ENCODE data around the gene ARAP3. TPM values are rescaled to one million over a fixed set of nuclear protein-coding genes. Genes with fewer than 3 reads are reported as not detected.

Gene ARAP3
- total and polyA plus RNA-seq, 9 of the 15 experiments (the other 6 are each of a cell fraction or from before 2014, with no cell fraction given): 0.83 to 25.7 (median 6.4) TPM

DNA sequence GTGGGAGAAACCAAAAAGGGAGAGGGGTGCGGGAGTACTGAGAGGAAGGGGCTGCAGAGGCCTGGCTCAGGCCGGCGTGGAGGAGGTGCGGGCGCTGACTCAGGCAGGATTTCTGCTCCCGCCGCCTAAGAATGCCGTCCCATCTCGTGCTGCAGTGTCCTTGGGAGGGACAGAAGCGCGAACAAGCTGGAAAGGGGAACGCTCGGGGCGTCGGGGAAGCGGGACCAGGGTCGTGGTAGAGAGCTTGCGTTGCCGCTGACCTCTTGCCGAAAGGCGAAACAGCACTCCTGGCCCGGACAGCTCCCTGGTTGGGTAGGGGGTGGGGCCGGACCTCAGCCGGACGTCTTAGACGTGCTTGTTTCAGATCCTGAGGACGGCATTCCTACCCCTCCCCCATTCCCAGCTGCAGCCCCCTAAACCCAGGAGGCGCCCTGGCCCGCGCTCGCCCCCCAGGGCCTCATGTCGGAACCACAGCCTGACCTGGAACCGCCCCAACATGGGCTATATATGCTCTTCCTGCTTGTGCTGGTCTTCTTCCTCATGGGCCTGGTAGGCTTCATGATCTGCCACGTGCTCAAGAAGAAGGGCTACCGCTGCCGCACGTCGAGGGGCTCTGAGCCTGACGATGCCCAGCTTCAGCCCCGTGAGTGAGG is 44.1 kb downstream of the ARAP3 start (continued):
- TF ChIP-seq ETS2 (tag; IDR thresholded peaks at IDR 0.05; ENCODE audit: borderline replicate concordance, poor library complexity, severe bottlenecking): no peak
- TF ChIP-seq NFYB (IDR thresholded peaks at IDR 0.05; ENCODE audit: extremely low read depth, insufficient read length): no peak
- TF ChIP-seq PHB2 (IDR thresholded peaks at IDR 0.05; ENCODE audit: low read depth): no peak
- no peak for TF ChIP-seq ZNF146 (CRISPR knock-in tag; IDR thresholded peaks at IDR 0.05; ENCODE audit: unreplicated experiment)
- no peak for TF ChIP-seq STAG1 (CRISPR knock-in tag; IDR thresholded peaks at IDR 0.05; ENCODE audit: borderline replicate concordance)
- TF ChIP-seq FOXP1 (CRISPR knock-in tag; IDR thresholded peaks at IDR 0.05): peak; percentile 62; the same call in 1 of the 2 replicates
- peak; percentile 53; the same call in 1 of the 2 replicates for TF ChIP-seq ETV1 (tag; conservative IDR thresholded peaks at IDR 0.05; ENCODE audit: low read depth)
- TF ChIP-seq, protein P1, sequence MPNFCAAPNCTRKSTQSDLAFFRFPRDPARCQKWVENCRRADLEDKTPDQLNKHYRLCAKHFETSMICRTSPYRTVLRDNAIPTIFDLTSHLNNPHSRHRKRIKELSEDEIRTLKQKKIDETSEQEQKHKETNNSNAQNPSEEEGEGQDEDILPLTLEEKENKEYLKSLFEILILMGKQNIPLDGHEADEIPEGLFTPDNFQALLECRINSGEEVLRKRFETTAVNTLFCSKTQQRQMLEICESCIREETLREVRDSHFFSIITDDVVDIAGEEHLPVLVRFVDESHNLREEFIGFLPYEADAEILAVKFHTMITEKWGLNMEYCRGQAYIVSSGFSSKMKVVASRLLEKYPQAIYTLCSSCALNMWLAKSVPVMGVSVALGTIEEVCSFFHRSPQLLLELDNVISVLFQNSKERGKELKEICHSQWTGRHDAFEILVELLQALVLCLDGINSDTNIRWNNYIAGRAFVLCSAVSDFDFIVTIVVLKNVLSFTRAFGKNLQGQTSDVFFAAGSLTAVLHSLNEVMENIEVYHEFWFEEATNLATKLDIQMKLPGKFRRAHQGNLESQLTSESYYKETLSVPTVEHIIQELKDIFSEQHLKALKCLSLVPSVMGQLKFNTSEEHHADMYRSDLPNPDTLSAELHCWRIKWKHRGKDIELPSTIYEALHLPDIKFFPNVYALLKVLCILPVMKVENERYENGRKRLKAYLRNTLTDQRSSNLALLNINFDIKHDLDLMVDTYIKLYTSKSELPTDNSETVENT (CRISPR knock-in tag; IDR thresholded peaks at IDR 0.05): 0 out of 2 replicates have a peak, but pooled peaks have one; percentile 59
- peak; percentile 54 for TF ChIP-seq GABPB1 (CRISPR knock-in tag; IDR thresholded peaks at IDR 0.05)
- TF ChIP-seq CXXC5 (CRISPR knock-in tag; IDR thresholded peaks at IDR 0.05): peak; percentile 68
- TF ChIP-seq, protein P2, sequence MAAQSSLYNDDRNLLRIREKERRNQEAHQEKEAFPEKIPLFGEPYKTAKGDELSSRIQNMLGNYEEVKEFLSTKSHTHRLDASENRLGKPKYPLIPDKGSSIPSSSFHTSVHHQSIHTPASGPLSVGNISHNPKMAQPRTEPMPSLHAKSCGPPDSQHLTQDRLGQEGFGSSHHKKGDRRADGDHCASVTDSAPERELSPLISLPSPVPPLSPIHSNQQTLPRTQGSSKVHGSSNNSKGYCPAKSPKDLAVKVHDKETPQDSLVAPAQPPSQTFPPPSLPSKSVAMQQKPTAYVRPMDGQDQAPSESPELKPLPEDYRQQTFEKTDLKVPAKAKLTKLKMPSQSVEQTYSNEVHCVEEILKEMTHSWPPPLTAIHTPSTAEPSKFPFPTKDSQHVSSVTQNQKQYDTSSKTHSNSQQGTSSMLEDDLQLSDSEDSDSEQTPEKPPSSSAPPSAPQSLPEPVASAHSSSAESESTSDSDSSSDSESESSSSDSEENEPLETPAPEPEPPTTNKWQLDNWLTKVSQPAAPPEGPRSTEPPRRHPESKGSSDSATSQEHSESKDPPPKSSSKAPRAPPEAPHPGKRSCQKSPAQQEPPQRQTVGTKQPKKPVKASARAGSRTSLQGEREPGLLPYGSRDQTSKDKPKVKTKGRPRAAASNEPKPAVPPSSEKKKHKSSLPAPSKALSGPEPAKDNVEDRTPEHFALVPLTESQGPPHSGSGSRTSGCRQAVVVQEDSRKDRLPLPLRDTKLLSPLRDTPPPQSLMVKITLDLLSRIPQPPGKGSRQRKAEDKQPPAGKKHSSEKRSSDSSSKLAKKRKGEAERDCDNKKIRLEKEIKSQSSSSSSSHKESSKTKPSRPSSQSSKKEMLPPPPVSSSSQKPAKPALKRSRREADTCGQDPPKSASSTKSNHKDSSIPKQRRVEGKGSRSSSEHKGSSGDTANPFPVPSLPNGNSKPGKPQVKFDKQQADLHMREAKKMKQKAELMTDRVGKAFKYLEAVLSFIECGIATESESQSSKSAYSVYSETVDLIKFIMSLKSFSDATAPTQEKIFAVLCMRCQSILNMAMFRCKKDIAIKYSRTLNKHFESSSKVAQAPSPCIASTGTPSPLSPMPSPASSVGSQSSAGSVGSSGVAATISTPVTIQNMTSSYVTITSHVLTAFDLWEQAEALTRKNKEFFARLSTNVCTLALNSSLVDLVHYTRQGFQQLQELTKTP (IDR thresholded peaks at IDR 0.05; ENCODE audit: low read depth in 1 of 2, partially characterized antibody in 2 of 2): peak in 1 of 2 experiments; percentile 74
- TF ChIP-seq, protein P3, sequence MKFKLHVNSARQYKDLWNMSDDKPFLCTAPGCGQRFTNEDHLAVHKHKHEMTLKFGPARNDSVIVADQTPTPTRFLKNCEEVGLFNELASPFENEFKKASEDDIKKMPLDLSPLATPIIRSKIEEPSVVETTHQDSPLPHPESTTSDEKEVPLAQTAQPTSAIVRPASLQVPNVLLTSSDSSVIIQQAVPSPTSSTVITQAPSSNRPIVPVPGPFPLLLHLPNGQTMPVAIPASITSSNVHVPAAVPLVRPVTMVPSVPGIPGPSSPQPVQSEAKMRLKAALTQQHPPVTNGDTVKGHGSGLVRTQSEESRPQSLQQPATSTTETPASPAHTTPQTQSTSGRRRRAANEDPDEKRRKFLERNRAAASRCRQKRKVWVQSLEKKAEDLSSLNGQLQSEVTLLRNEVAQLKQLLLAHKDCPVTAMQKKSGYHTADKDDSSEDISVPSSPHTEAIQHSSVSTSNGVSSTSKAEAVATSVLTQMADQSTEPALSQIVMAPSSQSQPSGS (CRISPR knock-in tag; IDR thresholded peaks at IDR 0.05): peak; percentile 76; the same call in 1 of the 2 replicates
- TF ChIP-seq, protein P4, sequence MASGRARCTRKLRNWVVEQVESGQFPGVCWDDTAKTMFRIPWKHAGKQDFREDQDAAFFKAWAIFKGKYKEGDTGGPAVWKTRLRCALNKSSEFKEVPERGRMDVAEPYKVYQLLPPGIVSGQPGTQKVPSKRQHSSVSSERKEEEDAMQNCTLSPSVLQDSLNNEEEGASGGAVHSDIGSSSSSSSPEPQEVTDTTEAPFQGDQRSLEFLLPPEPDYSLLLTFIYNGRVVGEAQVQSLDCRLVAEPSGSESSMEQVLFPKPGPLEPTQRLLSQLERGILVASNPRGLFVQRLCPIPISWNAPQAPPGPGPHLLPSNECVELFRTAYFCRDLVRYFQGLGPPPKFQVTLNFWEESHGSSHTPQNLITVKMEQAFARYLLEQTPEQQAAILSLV (tag; IDR thresholded peaks at IDR 0.05): no peak
- no peak for TF ChIP-seq RBM22 (IDR thresholded peaks at IDR 0.05; ENCODE audit: low read depth, low read length, poor library complexity, severe bottlenecking)
- TF ChIP-seq, protein P5, sequence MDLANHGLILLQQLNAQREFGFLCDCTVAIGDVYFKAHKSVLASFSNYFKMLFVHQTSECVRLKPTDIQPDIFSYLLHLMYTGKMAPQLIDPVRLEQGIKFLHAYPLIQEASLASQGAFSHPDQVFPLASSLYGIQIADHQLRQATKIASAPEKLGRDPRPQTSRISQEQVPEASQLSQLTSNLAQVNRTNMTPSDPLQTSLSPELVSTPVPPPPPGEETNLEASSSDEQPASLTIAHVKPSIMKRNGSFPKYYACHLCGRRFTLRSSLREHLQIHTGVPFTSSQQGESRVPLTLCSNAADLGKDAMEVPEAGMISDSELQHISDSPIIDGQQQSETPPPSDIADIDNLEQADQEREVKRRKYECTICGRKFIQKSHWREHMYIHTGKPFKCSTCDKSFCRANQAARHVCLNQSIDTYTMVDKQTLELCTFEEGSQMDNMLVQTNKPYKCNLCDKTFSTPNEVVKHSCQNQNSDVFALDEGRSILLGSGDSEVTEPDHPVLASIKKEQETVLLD (IDR thresholded peaks at IDR 0.05): peak; percentile 9; the same call in 1 of the 2 replicates
- no peak for TF ChIP-seq CCNT2 (IDR thresholded peaks at IDR 0.05; ENCODE audit: borderline replicate concordance, extremely low read depth, insufficient read length, low read depth, low read length)

Measured in K562 (cell line).